SK-N-MC (cell line): Measurements from ENCODE around the gene RCCD1.

ENCODE experiments used
- EZH2 ChIP-seq: fragments of 200-600 bp; sonication (generic); IDR thresholded peaks from one replicate; pipeline ENCODE4 v1.6.1; 2017; ENCODE audit warnings: antibody characterized with exemption
- POLR2AphosphoS5 ChIP-seq: IDR thresholded peaks from 2 replicates; pipeline ENCODE4 v1.6.1; 2012; ENCODE audit warnings: mild to moderate bottlenecking, low read depth, low read length, borderline replicate concordance

DNA sequence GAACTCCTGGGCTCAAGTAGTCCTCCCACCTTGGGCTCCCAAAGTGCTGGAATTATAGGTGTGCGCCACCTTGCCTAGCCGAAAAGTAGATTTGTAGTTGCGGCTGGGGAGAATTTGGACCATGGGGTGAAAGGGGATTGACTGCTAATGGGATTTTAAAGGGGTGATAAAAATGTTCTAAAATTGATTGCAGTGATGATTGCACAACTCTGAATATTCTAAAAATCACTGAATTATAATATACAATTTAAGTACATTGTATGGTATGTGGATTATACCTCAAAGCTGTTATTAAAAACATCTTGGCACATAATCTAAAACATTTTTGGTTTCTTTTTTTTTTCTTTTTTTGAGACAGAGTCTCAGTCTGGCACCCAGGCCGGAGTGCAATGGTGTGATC, 35.8 kb downstream of the RCCD1 start:
- no peak for TF ChIP-seq POLR2AphosphoS5
- no peak for TF ChIP-seq EZH2
